COLO668 (cell line): ENCODE measurements around the gene TEX28.
"Not testable (repeated sequence)": the region's sequence is repeated elsewhere in the genome, so short reads cannot be mapped to it uniquely, and the experiment has no call there.

Source experiments
- DNase-seq: peaks from one replicate; lab custom pipeline; 2025; ENCODE audit not compliant: unreplicated experiment; lab: John Stamatoyannopoulos, UW

TEX28 gene

GRCh38 chrX:154312116-154312515, 17.2 kb upstream of the TEX28 start:
- no peak for DNase-seq

- DNase-seq = no peak
These were observed 16.0 kb upstream of the TEX28 start for GRCh38 chrX:154310616-154311536.

- DNase-seq = no peak
These were observed 14.3 kb upstream of the TEX28 start for GRCh38 chrX:154309041-154309775.

GRCh38 chrX:154308108-154308946, 13.4 kb upstream of the TEX28 start:
- DNase-seq = peak; percentile 51

- no peak for DNase-seq
These were observed 12.3 kb upstream of the TEX28 start for GRCh38 chrX:154307202-154307601.

GRCh38 chrX:154305541-154306205, 10.7 kb upstream of the TEX28 start:
- no peak for DNase-seq

GRCh38 chrX:154304846-154305245, 9.9 kb upstream of the TEX28 start:
- no peak for DNase-seq

- no peak for DNase-seq
These were observed 8.6 kb upstream of the TEX28 start for GRCh38 chrX:154303476-154303875.

GRCh38 chrX:154302998-154303397, 8.1 kb upstream of the TEX28 start:
- DNase-seq = not testable (repeated sequence)

- DNase-seq = no peak
These were observed 5.9 kb upstream of the TEX28 start for GRCh38 chrX:154300816-154301215.

- DNase-seq = peak; percentile 30
These were observed 3.4 kb upstream of the TEX28 start for GRCh38 chrX:154298312-154298711.

GRCh38 chrX:154296731-154297130, 1.8 kb upstream of the TEX28 start:
- no peak for DNase-seq

- DNase-seq = no peak
These were observed 863 bp upstream of the TEX28 start, which contains the start of gene TKTL1 for GRCh38 chrX:154295664-154296310. Gene TKTL1, plus strand, starts transcription at chrX:154295795. Its CDS starts 65 bp downstream, at chrX:154295860.

GRCh38 chrX:154286406-154286805, 8.5 kb downstream of the TEX28 start:
- DNase-seq = not testable (repeated sequence)

- DNase-seq = not testable (repeated sequence)
These were observed 10.2 kb downstream of the TEX28 start for GRCh38 chrX:154284489-154285338.

GRCh38 chrX:154269245-154269644, 25.7 kb downstream of the TEX28 start:
- not testable (repeated sequence) for DNase-seq

- not testable (repeated sequence) for DNase-seq
These were observed 31.9 kb downstream of the TEX28 start for GRCh38 chrX:154263072-154263471.

GRCh38 chrX:154258711-154259110, 36.2 kb downstream of the TEX28 start:
- not testable (repeated sequence) for DNase-seq

GRCh38 chrX:154257282-154257681, 37.6 kb downstream of the TEX28 start, which contains the start of gene OPN1MW3:
Gene OPN1MW3, plus strand, starts transcription at chrX:154257582. Its CDS starts 38 bp downstream, at chrX:154257620.
- not testable (repeated sequence) for DNase-seq
